Smooth muscle cell (in vitro differentiated cells): ENCODE measurements around the gene RPL39L. TPM values are rescaled to one million over a fixed set of nuclear protein-coding genes. Genes with fewer than 3 reads are reported as not detected.

ENCODE experiments used
- DNase-seq: peaks from one replicate; lab custom pipeline; 2025; ENCODE audit not compliant: unreplicated experiment; lab: John Stamatoyannopoulos, UW
- H2AFZ ChIP-seq: fragments of 200-600 bp; sonication (generic); 2 replicates; pipeline ENCODE4 v1.6.0; 2016; ENCODE audit warnings: antibody characterized with exemption, low read depth, mild to moderate bottlenecking
- H3F3A ChIP-seq: fragments of 200-600 bp; sonication (generic); 2 replicates; pipeline ENCODE4 v1.6.0; 2017; ENCODE audit warnings: antibody characterized with exemption, low read depth
- H3K27ac ChIP-seq: fragments of 200-600 bp; sonication (generic); 2 replicates; pipeline ENCODE4 v1.5.1; 2016; ENCODE audit warnings: low read depth, mild to moderate bottlenecking
- H3K27me3 ChIP-seq: fragments of 200-600 bp; sonication (generic); 2 replicates; pipeline ENCODE4 v1.6.1; 2016; ENCODE audit warnings: low read depth, mild to moderate bottlenecking
- H3K36me3 ChIP-seq: fragments of 200-600 bp; sonication (generic); 2 replicates; pipeline ENCODE4 v1.5.1; 2016; ENCODE audit warnings: low read depth
- H3K4me1 ChIP-seq: fragments of 200-600 bp; sonication (generic); 2 replicates; pipeline ENCODE4 v1.5.1; 2016; ENCODE audit warnings: low read depth
- H3K4me2 ChIP-seq: fragments of 200-600 bp; sonication (generic); 2 replicates; pipeline ENCODE4 v1.6.0; 2016; ENCODE audit warnings: mild to moderate bottlenecking
- H3K4me3 ChIP-seq: fragments of 200-600 bp; sonication (generic); 2 replicates; pipeline ENCODE4 v1.5.1; 2016; ENCODE audit warnings: mild to moderate bottlenecking
- H3K79me2 ChIP-seq: fragments of 200-600 bp; sonication (generic); 2 replicates; pipeline ENCODE4 v1.6.0; 2016; ENCODE audit warnings: low read depth, mild to moderate bottlenecking
- H3K9ac ChIP-seq: fragments of 200-600 bp; sonication (generic); 2 replicates; pipeline ENCODE4 v1.6.0; 2016; ENCODE audit warnings: low read depth
- H3K9me3 ChIP-seq: fragments of 200-600 bp; sonication (generic); replicated peaks from 2 replicates; pipeline ENCODE4 v1.5.1; 2016; ENCODE audit warnings: low read depth
- H4K20me1 ChIP-seq: fragments of 200-600 bp; sonication (generic); 2 replicates; pipeline ENCODE4 v1.6.0; 2016; ENCODE audit warnings: low read depth
- CTCF ChIP-seq: fragments of 200-600 bp; sonication (generic); IDR thresholded peaks from 2 replicates; pipeline ENCODE4 v1.5.1; 2017; ENCODE audit warnings: borderline replicate concordance, mild to moderate bottlenecking, antibody characterized with exemption; ENCODE audit not compliant: insufficient read depth, poor library complexity, severe bottlenecking
- WGBS: methylation state at CpG from one replicate; pipeline ENCODE4 v1.1.7; 2016; ENCODE audit warnings: low lambda C conversion rate; 5-methylcytosine and 5-hydroxymethylcytosine counted together
- polyA plus RNA-seq: library from polyadenylated mRNA; unstranded; fragments of >200 nt; fragmentation: Nextera tagmentation; extraction: Ambion mirVana; gene quantifications from 2 replicates; pipeline ENCODE4 v1.2.1, GENCODE V29; 2016
- total RNA-seq: library from RNA; depleted of rRNA; stranded (reverse); fragments of >200 nt; gene quantifications from 2 replicates; pipeline ENCODE4 v1.2.3, GENCODE V29; 2014

Gene RPL39L
- total and polyA plus RNA-seq, 2 experiments from 2014 or later, result 40.3 to 44.2 TPM

DNA sequence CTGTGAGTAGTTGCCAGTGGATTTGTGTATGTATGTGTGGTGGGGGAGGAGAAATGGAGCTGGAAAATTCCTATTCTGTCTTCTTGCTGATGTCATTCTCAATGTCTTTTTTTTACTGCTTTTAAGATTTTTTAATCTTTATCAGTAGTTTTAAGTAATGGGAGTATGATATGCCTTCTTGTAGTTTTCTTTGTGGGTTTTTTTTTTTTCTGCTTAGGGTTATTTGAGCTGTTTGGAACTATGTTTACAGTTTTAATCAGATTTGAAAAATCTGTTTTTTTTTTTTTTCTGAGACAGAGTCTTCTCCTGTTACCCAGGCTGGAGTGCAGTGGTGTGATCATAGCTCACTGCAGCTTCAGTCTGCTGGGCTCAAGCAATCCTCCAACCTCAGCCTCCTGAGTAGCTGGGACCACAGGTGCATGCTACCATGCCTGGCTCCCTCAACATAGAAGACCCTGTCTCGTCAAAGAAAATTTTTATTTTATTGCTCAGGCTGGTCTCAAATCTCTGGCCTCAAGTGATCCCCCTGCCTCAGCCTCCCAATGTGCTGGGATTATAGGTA lies 37.1 kb downstream of the RPL39L start:
- H3K9me3 ChIP-seq, result no peaks in the 10 kb centered on the region
- no peaks in the 10 kb centered on the region for H3F3A ChIP-seq
- H4K20me1 ChIP-seq, result no peaks in the 10 kb centered on the region
- 100% methylated on average over 1 of the region's 1 CpG for WGBS
- H3K4me2 ChIP-seq, result peak overlapping the region; percentile 70
- no peak for TF ChIP-seq CTCF
- H3K36me3 ChIP-seq, result no peaks in the 10 kb centered on the region
- H3K27me3 ChIP-seq, result no peaks in the 10 kb centered on the region
- H3K4me3 ChIP-seq, result peak overlapping the region; percentile 24
- no peaks in the 10 kb centered on the region for H3K79me2 ChIP-seq
- H3K4me1 ChIP-seq, result no peaks in the 10 kb centered on the region
- H3K9ac ChIP-seq, result no peak overlapping the region
- DNase-seq, result no peak
- H3K27ac ChIP-seq, result peak overlapping the region; percentile 38
- H2AFZ ChIP-seq, result no peak overlapping the region

- Histone ChIP-seq H3K79me2 (no peaks in the 10 kb centered on the region), H3K27ac (peak overlapping the region; percentile 38), H2AFZ (no peak overlapping the region), H3F3A (no peaks in the 10 kb centered on the region), H3K9me3 (no peaks in the 10 kb centered on the region), H4K20me1 (no peaks in the 10 kb centered on the region), H3K4me2 (peak overlapping the region; percentile 70), H3K27me3 (no peaks in the 10 kb centered on the region), H3K4me1 (no peaks in the 10 kb centered on the region), H3K9ac (no peak overlapping the region), H3K4me3 (peak overlapping the region; percentile 24), H3K36me3 (no peaks in the 10 kb centered on the region)
- WGBS, result 64% methylated on average over 9 of the region's 9 CpGs
- DNase-seq, result peak; percentile 13
- no peak for TF ChIP-seq CTCF
Observed at GRCh38 chr3:187101184-187102072, 37.9 kb downstream of the RPL39L start.

- H2AFZ ChIP-seq, result no peak overlapping the region
- 90% methylated on average over 2 of the region's 2 CpGs for WGBS
- DNase-seq, result no peak
Observed at GRCh38 chr3:187098923-187099512, 40.3 kb downstream of the RPL39L start.

More at GRCh38 chr3:187098923-187099512, 40.3 kb downstream of the RPL39L start:
- no peaks in the 10 kb centered on the region for H3K79me2 ChIP-seq
- no peak for TF ChIP-seq CTCF
- no peaks in the 10 kb centered on the region for H3K4me1 ChIP-seq
- H3F3A ChIP-seq, result no peaks in the 10 kb centered on the region
- no peak overlapping the region for H3K4me2 ChIP-seq
- no peak overlapping the region for H3K9ac ChIP-seq
- H3K4me3 ChIP-seq, result no peak overlapping the region
- no peaks in the 10 kb centered on the region for H3K27me3 ChIP-seq
- no peaks in the 10 kb centered on the region for H3K9me3 ChIP-seq
- no peaks in the 10 kb centered on the region for H3K36me3 ChIP-seq
- H4K20me1 ChIP-seq, result no peaks in the 10 kb centered on the region
- no peak overlapping the region for H3K27ac ChIP-seq
